ENCODE data around the gene VIPAS39.
A peak's percentile ranks its signal among the peaks of the same experiment; 100 is the strongest.

VIPAS39 gene

GRCh38 chr14:77470224-77470870, 12.9 kb upstream of the VIPAS39 start:
- no peak for TF ChIP-seq CTCF (conservative IDR thresholded peaks at IDR 0.05; ENCODE audit: low read depth, low read length)
- DNase-seq (ENCODE audit: low read depth), result peak; percentile 40
- no peak overlapping the region for H3K4me3 ChIP-seq (ENCODE audit: low read depth, low read length)

DNA sequence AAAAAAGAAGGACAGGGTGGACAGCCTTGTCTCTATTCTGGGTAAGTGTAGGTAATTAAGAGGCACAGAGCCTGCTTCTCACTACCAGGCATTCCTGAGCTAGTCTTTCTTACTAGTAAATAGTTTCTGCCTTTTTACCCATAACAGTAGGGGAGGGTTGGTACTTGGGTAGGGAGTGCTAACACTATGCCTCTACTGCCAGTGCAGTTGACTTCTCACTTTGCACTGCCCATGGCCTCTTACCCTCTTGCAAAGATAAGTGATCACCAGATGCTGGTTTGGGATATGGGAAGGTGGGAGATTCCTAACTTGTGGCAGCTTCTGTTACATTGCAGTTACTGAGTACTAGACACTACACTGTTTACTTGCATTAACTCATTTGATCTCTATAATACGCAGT, 12.1 kb upstream of the VIPAS39 start:
- TF ChIP-seq CTCF (conservative IDR thresholded peaks at IDR 0.05; ENCODE audit: low read depth, low read length), result no peak
- no peak for DNase-seq (ENCODE audit: low read depth)
- no peak overlapping the region for H3K4me3 ChIP-seq (ENCODE audit: low read depth, low read length)

DNA sequence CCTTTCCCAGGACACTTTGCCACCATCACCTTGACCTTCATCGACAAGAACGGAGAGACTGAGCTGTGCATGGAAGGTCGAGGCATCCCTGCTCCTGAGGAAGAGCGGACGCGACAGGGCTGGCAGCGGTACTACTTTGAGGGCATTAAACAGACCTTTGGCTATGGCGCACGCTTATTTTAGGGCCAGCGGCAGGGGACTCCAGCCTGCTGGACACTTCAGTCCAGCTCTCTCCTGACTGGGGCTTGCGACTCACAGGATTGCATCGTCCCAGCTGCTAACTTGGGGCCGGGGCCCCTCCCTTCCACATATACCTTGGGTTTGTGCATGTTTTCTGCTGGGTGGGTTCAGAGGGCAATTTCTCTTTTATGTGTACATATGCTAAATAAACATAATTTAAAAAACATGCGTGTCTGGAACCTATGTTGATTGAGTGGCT, 11.7 kb upstream of the VIPAS39 start:
- no peak for DNase-seq (ENCODE audit: low read depth)
- TF ChIP-seq CTCF (conservative IDR thresholded peaks at IDR 0.05; ENCODE audit: low read depth, low read length), result no peak
- no peak overlapping the region for H3K4me3 ChIP-seq (ENCODE audit: low read depth, low read length)

DNA sequence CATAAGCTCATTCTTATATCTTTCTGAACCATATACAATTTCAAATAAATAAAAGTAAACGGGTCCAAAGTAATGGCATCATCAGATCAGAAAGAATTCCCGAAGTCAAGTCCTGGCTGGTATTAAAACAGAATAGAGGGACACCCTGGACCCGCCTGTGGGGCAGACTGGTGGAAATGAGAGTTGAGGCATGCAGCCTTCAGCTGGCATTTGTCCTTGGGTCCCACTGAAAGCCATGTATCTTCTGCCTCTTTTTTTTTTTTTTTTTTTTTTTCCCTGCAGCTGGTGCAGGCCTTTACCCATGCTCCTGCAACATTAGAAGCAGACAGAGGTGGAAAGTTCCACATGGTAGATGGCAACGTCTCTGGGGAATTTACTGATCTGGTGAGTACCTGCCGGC, 10.4 kb upstream of the VIPAS39 start:
- DNase-seq (ENCODE audit: low read depth), result no peak
- H3K4me3 ChIP-seq (ENCODE audit: low read depth, low read length), result no peak overlapping the region
- TF ChIP-seq CTCF (conservative IDR thresholded peaks at IDR 0.05; ENCODE audit: low read depth, low read length), result no peak

- peak; percentile 86 for TF ChIP-seq CTCF (conservative IDR thresholded peaks at IDR 0.05; ENCODE audit: low read depth, low read length)
- peak; percentile 90 for DNase-seq (ENCODE audit: low read depth)
- H3K4me3 ChIP-seq (ENCODE audit: low read depth, low read length), result peak overlapping the region; percentile 94
These were observed 1.8 kb upstream of the VIPAS39 start for GRCh38 chr14:77459072-77459723.

DNA sequence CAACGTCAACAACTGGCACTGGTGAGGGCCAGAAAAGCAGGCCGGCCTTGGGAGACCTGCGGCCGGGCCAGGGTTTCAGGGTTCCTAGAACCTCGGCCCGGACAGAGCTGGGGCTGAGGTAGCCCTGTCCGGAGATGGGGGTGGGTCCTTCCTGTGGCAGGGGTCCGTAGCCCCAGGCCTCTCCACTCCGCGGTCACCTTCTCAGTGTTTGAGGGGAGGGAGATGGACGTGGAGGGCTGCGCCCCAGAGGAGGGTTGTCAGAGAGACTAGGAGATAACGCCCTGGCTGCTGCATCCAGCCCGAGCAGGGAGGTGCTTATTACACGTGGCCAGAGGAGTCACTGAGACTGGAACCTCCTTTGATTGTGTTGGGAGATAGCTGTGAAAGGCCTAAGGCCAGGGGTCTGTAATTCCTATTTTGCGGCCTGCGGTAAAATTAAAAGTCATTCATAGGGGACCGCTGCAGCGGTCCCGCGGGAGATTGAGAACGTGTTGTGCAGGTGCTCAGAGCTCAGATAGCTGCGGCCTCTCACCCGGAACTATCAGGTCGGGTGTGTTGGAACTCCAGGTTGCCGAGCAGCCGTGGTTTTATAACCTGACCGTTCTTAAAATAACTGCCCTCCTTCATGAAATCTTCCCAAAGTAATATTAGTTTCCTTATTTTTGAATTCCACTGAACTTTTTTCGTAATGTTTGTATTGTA, 999 bp upstream of the VIPAS39 start:
- peak overlapping the region; percentile 94 for H3K4me3 ChIP-seq (ENCODE audit: low read depth, low read length)
- DNase-seq (ENCODE audit: low read depth), result peak; percentile 43
- TF ChIP-seq CTCF (conservative IDR thresholded peaks at IDR 0.05; ENCODE audit: low read depth, low read length), result no peak

Measured in choroid plexus epithelial cell (primary cell).